SK-N-SH (cell line): ENCODE data around the gene CLMP. TPM values are rescaled to one million over a fixed set of nuclear protein-coding genes. Genes with fewer than 3 reads are reported as not detected.

Experiments used
- CTCF ChIA-PET: fragments of 300-600, 350-600 bp; formaldehyde crosslinking; extraction: SDS; loops from one replicate; lab custom pipeline; 2021; lab: Yijun Ruan, JAX
- POLR2A ChIA-PET: fragments of 350-600 bp; sonication (Branson Sonifier 250); formaldehyde crosslinking; extraction: SDS; loops from one replicate; lab custom pipeline; 2020; ENCODE audit warnings: antibody characterized with exemption, inconsistent platforms; lab: Yijun Ruan, JAX
- DNase-seq: peaks from one replicate; pipeline ENCODE4 v3.0.0; 2012
- H2AFZ ChIP-seq: fragments of 200-600 bp; sonication (generic); 2 replicates; pipeline ENCODE4 v1.8.1; 2016; ENCODE audit warnings: antibody characterized with exemption, mild to moderate bottlenecking, low read depth
- H3F3A ChIP-seq: fragments of 200-600 bp; sonication (generic); replicated peaks from 2 replicates; pipeline ENCODE3; 2016; ENCODE audit warnings: antibody characterized with exemption, mild to moderate bottlenecking; ENCODE audit not compliant: insufficient read depth
- H3K27ac ChIP-seq, 2 experiments: fragments of 200-500 bp in 1 of 2; fragments of 200-600 bp in 1 of 2; sonication (Bioruptor generic) in 1 of 2; sonication (generic), shearing (Covaris generic) in 1 of 2; 2 replicates each; pipeline versions ENCODE4 v1.5.1 to v1.6.1; 2014 to 2016; ENCODE audit warnings: low read depth in 2 of 2, inconsistent platforms in 1 of 2, low read length in 1 of 2, mild to moderate bottlenecking in 1 of 2, mixed read lengths in 1 of 2
- H3K27me3 ChIP-seq: fragments of 200-600 bp; sonication (generic), shearing (Covaris generic); 2 replicates; pipeline ENCODE4 v1.6.1; 2016; ENCODE audit warnings: mixed run types; ENCODE audit not compliant: insufficient read depth
- H3K36me3 ChIP-seq, 2 experiments: fragments of 200-500 bp in 1 of 2; fragments of 200-600 bp in 1 of 2; sonication (Bioruptor generic) in 1 of 2; sonication (generic) in 1 of 2; replicated peaks in 1 of 2; 2 replicates each; pipeline versions ENCODE3 to v1.5.1; 2014 to 2016; ENCODE audit warnings: low read length in 1 of 2, mild to moderate bottlenecking in 1 of 2; ENCODE audit not compliant: insufficient read depth in 2 of 2, control insufficient read depth in 1 of 2
- H3K4me1 ChIP-seq, 2 experiments: fragments of 200-500 bp in 1 of 2; fragments of 200-600 bp in 1 of 2; sonication (Bioruptor generic) in 1 of 2; sonication (generic), shearing (Covaris generic) in 1 of 2; 2 replicates each; pipeline versions ENCODE4 v1.5.1 to v1.6.1; 2014 to 2016; ENCODE audit warnings: low read depth in 1 of 2, low read length in 1 of 2, mixed run types in 1 of 2; ENCODE audit not compliant: insufficient read depth in 2 of 2, control insufficient read depth in 1 of 2
- H3K4me2 ChIP-seq: fragments of 200-600 bp; sonication (generic), shearing (Covaris generic); 2 replicates; pipeline ENCODE4 v1.6.1; 2017; ENCODE audit warnings: mixed run types
- H3K4me3 ChIP-seq, 2 experiments: fragments of 200-500 bp in 1 of 2; fragments of 200-600 bp in 1 of 2; sonication (Bioruptor generic) in 1 of 2; sonication (generic), shearing (Covaris generic) in 1 of 2; 2 replicates each; pipeline versions ENCODE4 v1.5.1 to v1.8.1; 2014 to 2016; ENCODE audit warnings: low read depth in 2 of 2, inconsistent platforms in 1 of 2, low read length in 1 of 2, mild to moderate bottlenecking in 1 of 2, mixed read lengths in 1 of 2, moderate library complexity in 1 of 2
- H3K79me2 ChIP-seq: fragments of 200-600 bp; sonication (generic); 2 replicates; pipeline ENCODE4 v1.8.1; 2017; ENCODE audit warnings: mild to moderate bottlenecking; ENCODE audit not compliant: insufficient read depth
- H3K9ac ChIP-seq: fragments of 200-600 bp; sonication (generic); 2 replicates; pipeline ENCODE4 v1.6.1; 2017; ENCODE audit warnings: mixed run types
- H3K9me2 ChIP-seq: fragments of 200-600 bp; sonication (generic); 2 replicates; pipeline ENCODE4 v1.6.1; 2017; ENCODE audit warnings: mixed run types
- H3K9me3 ChIP-seq: fragments of 200-600 bp; sonication (generic); 2 replicates; pipeline ENCODE4 v1.6.1; 2017; ENCODE audit warnings: mixed run types, mild to moderate bottlenecking, moderate library complexity
- H4K20me1 ChIP-seq: fragments of 200-600 bp; sonication (generic); 2 replicates; pipeline ENCODE4 v1.6.1; 2017; ENCODE audit warnings: mild to moderate bottlenecking, mixed run types; ENCODE audit not compliant: insufficient read depth
- CHD2 ChIP-seq: fragments of 150-350 bp; IDR thresholded peaks from 2 replicates; pipeline ENCODE4 v1.6.1; 2018; ENCODE audit warnings: low read length; ENCODE audit not compliant: partially characterized antibody
- EZH2phosphoT487 ChIP-seq: fragments of 200-600 bp; sonication (generic); IDR thresholded peaks from 2 replicates; pipeline ENCODE4 v1.6.1; 2017; ENCODE audit warnings: low read depth, mixed run types, mild to moderate bottlenecking, antibody characterized with exemption, moderate library complexity, borderline replicate concordance
- FOXJ3 ChIP-seq: sonication (generic); formaldehyde crosslinking; IDR thresholded peaks from 2 replicates; pipeline ENCODE4 v1.5.1; 2020; ENCODE audit warnings: mild to moderate bottlenecking, missing genetic modification reagents
- GABPA ChIP-seq: IDR thresholded peaks from 2 replicates; pipeline ENCODE4 v1.4.0; 2012; ENCODE audit warnings: low read depth, mild to moderate bottlenecking
- MEF2A ChIP-seq: IDR thresholded peaks from 2 replicates; pipeline ENCODE4 v1.4.0; 2012; ENCODE audit warnings: low read depth, borderline replicate concordance
- NFIC ChIP-seq: IDR thresholded peaks from 2 replicates; pipeline ENCODE4 v1.4.0; 2012; ENCODE audit warnings: borderline replicate concordance
- RAD21 ChIP-seq: IDR thresholded peaks from 2 replicates; pipeline ENCODE4 v1.6.1; 2012; ENCODE audit warnings: mild to moderate bottlenecking, low read length
- SIN3A ChIP-seq: IDR thresholded peaks from 2 replicates; pipeline ENCODE4 v1.6.1; 2012; ENCODE audit warnings: low read depth, mild to moderate bottlenecking, low read length, moderate library complexity, borderline replicate concordance
- SMC3 ChIP-seq: IDR thresholded peaks from 2 replicates; pipeline ENCODE4 v1.6.1; 2012; ENCODE audit warnings: low read depth, low read length, improper control_type of control experiment
- TEAD4 ChIP-seq: IDR thresholded peaks from 2 replicates; pipeline ENCODE4 v1.4.0; 2012; ENCODE audit warnings: mild to moderate bottlenecking, borderline replicate concordance; ENCODE audit not compliant: insufficient read depth
- WGBS: methylation state at CpG from one replicate; pipeline ENCODE4 v1.1.6; 2017; ENCODE audit warnings: low lambda C conversion rate; 5-methylcytosine and 5-hydroxymethylcytosine counted together
- polyA plus RNA-seq, 3 experiments: library from polyadenylated mRNA; depleted of rRNA; stranded (reverse); fragments of >200 nt; gene quantifications; 2 replicates each; pipeline ENCODE4 v1.2.3, GENCODE V29; 2012
- TF ChIP-seq, protein P1 (sequence below): IDR thresholded peaks from 2 replicates; pipeline ENCODE4 v1.6.1; 2012; ENCODE audit warnings: mild to moderate bottlenecking, low read depth, low read length, moderate library complexity
- TF ChIP-seq, protein P2 (sequence below): IDR thresholded peaks from 2 replicates; pipeline ENCODE4 v1.4.0; 2012; ENCODE audit warnings: low read depth, borderline replicate concordance
- TF ChIP-seq, protein P3 (sequence below): IDR thresholded peaks from 2 replicates; pipeline ENCODE4 v1.4.0; 2012; ENCODE audit warnings: low read depth
- TF ChIP-seq, protein P4 (sequence below): fragments of 200-600 bp; sonication (generic); IDR thresholded peaks from 2 replicates; pipeline ENCODE4 v1.6.1; 2017; ENCODE audit warnings: antibody characterized with exemption, mild to moderate bottlenecking, moderate library complexity

The CLMP gene
- polyA plus RNA-seq, 1 of the 3 experiments (the other 2 are of a cell fraction), result 61.9 TPM

DNA sequence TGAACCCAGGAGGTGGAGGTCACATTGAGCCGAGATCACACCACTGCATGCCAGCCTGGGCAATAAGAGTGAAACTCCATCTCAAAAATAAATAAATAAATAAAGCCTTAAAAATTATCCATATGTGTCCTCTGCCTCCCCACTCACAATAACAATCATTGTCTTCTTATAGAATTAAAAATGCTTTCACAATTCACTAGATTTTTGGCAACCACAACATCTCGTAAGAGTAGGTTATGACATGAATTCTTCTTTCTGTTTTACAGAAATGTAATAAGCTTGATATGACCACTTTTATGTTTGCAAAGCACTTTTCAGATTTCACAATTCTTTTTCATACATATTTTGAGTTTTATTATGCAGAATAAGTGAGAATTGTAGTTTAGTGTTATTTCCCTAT, 78.6 kb downstream of the CLMP start:
- no peak overlapping the region for H3K4me2 ChIP-seq
- no peak overlapping the region for H3K27ac ChIP-seq
- peaks cover 83% of the 10 kb centered on the region for H3K79me2 ChIP-seq
- H3K9me2 ChIP-seq, result no peaks in the 10 kb centered on the region
- no peak overlapping the region for H3K4me3 ChIP-seq
- no peak overlapping the region for H3K9ac ChIP-seq
- POLR2A ChIA-PET, result no interaction called here
- H3F3A ChIP-seq, result peaks cover 37% of the 10 kb centered on the region
- peaks cover 0 to 22% of the 10 kb centered on the region in 2 experiments for H3K36me3 ChIP-seq
- H4K20me1 ChIP-seq, result no peaks in the 10 kb centered on the region
- H2AFZ ChIP-seq, result no peak overlapping the region
- no peak for TF ChIP-seq GABPA
- TF ChIP-seq, protein P1, sequence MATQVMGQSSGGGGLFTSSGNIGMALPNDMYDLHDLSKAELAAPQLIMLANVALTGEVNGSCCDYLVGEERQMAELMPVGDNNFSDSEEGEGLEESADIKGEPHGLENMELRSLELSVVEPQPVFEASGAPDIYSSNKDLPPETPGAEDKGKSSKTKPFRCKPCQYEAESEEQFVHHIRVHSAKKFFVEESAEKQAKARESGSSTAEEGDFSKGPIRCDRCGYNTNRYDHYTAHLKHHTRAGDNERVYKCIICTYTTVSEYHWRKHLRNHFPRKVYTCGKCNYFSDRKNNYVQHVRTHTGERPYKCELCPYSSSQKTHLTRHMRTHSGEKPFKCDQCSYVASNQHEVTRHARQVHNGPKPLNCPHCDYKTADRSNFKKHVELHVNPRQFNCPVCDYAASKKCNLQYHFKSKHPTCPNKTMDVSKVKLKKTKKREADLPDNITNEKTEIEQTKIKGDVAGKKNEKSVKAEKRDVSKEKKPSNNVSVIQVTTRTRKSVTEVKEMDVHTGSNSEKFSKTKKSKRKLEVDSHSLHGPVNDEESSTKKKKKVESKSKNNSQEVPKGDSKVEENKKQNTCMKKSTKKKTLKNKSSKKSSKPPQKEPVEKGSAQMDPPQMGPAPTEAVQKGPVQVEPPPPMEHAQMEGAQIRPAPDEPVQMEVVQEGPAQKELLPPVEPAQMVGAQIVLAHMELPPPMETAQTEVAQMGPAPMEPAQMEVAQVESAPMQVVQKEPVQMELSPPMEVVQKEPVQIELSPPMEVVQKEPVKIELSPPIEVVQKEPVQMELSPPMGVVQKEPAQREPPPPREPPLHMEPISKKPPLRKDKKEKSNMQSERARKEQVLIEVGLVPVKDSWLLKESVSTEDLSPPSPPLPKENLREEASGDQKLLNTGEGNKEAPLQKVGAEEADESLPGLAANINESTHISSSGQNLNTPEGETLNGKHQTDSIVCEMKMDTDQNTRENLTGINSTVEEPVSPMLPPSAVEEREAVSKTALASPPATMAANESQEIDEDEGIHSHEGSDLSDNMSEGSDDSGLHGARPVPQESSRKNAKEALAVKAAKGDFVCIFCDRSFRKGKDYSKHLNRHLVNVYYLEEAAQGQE, result no peak
- TF ChIP-seq EZH2phosphoT487, result no peak
- no peak for TF ChIP-seq SIN3A
- no peak for TF ChIP-seq MEF2A
- no peak for TF ChIP-seq NFIC
- TF ChIP-seq CHD2, result no peak
- TF ChIP-seq TEAD4, result no peak
- no peak for DNase-seq
- CTCF ChIA-PET, result interaction anchor here (1.2 to 20.4 kb wide), 2 partner anchors 122 to 145 kb away, joined by 3 to 437 read pairs; no protein-coding TSS in a partner anchor
- no peaks in the 10 kb centered on the region for H3K9me3 ChIP-seq
- 100% methylated on average over 2 of the region's 2 CpGs for WGBS
- peaks cover 7 to 31% of the 10 kb centered on the region in 2 experiments; a peak in 3 of 4 replicates for H3K4me1 ChIP-seq
- H3K27me3 ChIP-seq, result no peaks in the 10 kb centered on the region

DNA sequence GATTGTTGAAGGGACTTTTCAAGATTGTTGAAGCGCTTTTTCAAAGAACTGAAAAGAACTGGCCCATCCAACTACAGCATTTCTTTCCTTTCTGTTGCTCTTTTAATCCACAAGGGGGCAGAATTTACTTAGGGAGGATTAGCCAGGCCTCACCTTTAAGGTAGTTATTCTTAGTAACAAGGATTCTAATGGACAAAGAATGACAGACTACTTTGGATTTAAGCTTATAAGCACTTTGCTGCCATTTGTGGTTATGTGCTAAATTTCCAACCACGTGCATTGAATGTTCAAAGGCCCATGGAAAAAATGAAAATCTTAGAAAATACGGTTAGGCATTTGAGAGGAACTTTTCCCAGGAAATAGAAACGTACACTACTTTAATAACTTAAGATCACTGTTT, 83.6 kb downstream of the CLMP start:
- CTCF ChIA-PET, result interaction anchor here (0.6 to 20.4 kb wide), 37 partner anchors 10 to 455 kb away, joined by 3 to 437 read pairs (median 7); partner anchors contain the start of genes CLMP and HSPA8
- Histone ChIP-seq H3K4me1 (peaks cover 4 to 21% of the 10 kb centered on the region in 2 experiments; a peak in 3 of 4 replicates), H3K36me3 (peaks cover 0 to 28% of the 10 kb centered on the region in 2 experiments), H3K9ac (no peak overlapping the region), H3K79me2 (peaks cover 91% of the 10 kb centered on the region), H3F3A (peaks cover 9% of the 10 kb centered on the region), H2AFZ (no peak overlapping the region), H3K9me3 (no peaks in the 10 kb centered on the region), H3K4me3 (no peak overlapping the region), H3K4me2 (no peak overlapping the region), H3K27ac (peak overlapping the region in 1 of 2 experiments; percentile 24; a peak in 2 of 4 replicates), H4K20me1 (no peaks in the 10 kb centered on the region), H3K9me2 (no peaks in the 10 kb centered on the region), H3K27me3 (no peaks in the 10 kb centered on the region)
- WGBS, result 61% methylated on average over 4 of the region's 4 CpGs
- TF ChIP-seq MEF2A (peak; percentile 71; the same call in 1 of the 2 replicates), SMC3 (peak; percentile 91), RAD21 (peak; percentile 94), NFIC (no peak), FOXJ3 (CRISPR knock-in tag) (no peak)
- TF ChIP-seq, protein P2, sequence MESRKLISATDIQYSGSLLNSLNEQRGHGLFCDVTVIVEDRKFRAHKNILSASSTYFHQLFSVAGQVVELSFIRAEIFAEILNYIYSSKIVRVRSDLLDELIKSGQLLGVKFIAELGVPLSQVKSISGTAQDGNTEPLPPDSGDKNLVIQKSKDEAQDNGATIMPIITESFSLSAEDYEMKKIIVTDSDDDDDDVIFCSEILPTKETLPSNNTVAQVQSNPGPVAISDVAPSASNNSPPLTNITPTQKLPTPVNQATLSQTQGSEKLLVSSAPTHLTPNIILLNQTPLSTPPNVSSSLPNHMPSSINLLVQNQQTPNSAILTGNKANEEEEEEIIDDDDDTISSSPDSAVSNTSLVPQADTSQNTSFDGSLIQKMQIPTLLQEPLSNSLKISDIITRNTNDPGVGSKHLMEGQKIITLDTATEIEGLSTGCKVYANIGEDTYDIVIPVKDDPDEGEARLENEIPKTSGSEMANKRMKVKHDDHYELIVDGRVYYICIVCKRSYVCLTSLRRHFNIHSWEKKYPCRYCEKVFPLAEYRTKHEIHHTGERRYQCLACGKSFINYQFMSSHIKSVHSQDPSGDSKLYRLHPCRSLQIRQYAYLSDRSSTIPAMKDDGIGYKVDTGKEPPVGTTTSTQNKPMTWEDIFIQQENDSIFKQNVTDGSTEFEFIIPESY, result no peak
- TF ChIP-seq, protein P3, sequence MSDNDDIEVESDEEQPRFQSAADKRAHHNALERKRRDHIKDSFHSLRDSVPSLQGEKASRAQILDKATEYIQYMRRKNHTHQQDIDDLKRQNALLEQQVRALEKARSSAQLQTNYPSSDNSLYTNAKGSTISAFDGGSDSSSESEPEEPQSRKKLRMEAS, result 0 out of 2 replicates have a peak, but pooled peaks have one; percentile 45
- TF ChIP-seq, protein P4, sequence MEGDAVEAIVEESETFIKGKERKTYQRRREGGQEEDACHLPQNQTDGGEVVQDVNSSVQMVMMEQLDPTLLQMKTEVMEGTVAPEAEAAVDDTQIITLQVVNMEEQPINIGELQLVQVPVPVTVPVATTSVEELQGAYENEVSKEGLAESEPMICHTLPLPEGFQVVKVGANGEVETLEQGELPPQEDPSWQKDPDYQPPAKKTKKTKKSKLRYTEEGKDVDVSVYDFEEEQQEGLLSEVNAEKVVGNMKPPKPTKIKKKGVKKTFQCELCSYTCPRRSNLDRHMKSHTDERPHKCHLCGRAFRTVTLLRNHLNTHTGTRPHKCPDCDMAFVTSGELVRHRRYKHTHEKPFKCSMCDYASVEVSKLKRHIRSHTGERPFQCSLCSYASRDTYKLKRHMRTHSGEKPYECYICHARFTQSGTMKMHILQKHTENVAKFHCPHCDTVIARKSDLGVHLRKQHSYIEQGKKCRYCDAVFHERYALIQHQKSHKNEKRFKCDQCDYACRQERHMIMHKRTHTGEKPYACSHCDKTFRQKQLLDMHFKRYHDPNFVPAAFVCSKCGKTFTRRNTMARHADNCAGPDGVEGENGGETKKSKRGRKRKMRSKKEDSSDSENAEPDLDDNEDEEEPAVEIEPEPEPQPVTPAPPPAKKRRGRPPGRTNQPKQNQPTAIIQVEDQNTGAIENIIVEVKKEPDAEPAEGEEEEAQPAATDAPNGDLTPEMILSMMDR, result peak; percentile 91
- POLR2A ChIA-PET, result interaction anchor here (1.1 kb wide), 1 partner anchor 136 kb away, joined by 3 read pairs; no protein-coding TSS in a partner anchor
- peak; percentile 64 for DNase-seq
